Suprapubic skin (tissue), 4 donors: Measurements from ENCODE around the gene ITPR2. TPM values are rescaled to one million over a fixed set of nuclear protein-coding genes. Genes with fewer than 3 reads are reported as not detected.
"Not testable (repeated sequence)": the region's sequence is repeated elsewhere in the genome, so short reads cannot be mapped to it uniquely, and the experiment has no call there.

Experiments used
- DNase-seq, 2 donors: peaks; one replicate each; pipeline ENCODE4 v3.0.0-alpha.2; 2019; ENCODE audit warnings: low spot score in 2 of 2
- H3K27ac ChIP-seq: fragments of 200-600 bp; sonication (generic); one replicate; pipeline ENCODE4 v1.5.1; 2019
- H3K27me3 ChIP-seq: fragments of 200-600 bp; sonication (generic); one replicate; pipeline ENCODE4 v1.5.1; 2019
- H3K36me3 ChIP-seq: fragments of 200-600 bp; sonication (generic); one replicate; pipeline ENCODE4 v1.5.1; 2019
- H3K4me1 ChIP-seq: fragments of 200-600 bp; sonication (generic); one replicate; pipeline ENCODE4 v1.5.1; 2019
- H3K4me3 ChIP-seq: fragments of 200-600 bp; sonication (generic); one replicate; pipeline ENCODE4 v1.5.1; 2019; ENCODE audit warnings: mild to moderate bottlenecking
- H3K9me3 ChIP-seq: fragments of 200-600 bp; sonication (generic); one replicate; pipeline ENCODE4 v1.5.1; 2019
- EP300 ChIP-seq: sonication (generic); formaldehyde crosslinking; IDR thresholded peaks from one replicate; pipeline ENCODE4 v1.6.1; 2017; ENCODE audit warnings: antibody characterized with exemption
- POLR2A ChIP-seq, 2 donors: fragments of 450-650 bp; IDR thresholded peaks; one replicate each; pipeline ENCODE4 v1.6.1; 2017; ENCODE audit warnings: antibody characterized with exemption in 2 of 2, mild to moderate bottlenecking in 2 of 2, moderate library complexity in 2 of 2
- POLR2AphosphoS5 ChIP-seq, 3 donors: sonication (generic); formaldehyde crosslinking; IDR thresholded peaks; one replicate each; pipeline ENCODE4 v1.6.1; 2017; ENCODE audit warnings: antibody characterized with exemption in 3 of 3
- WGBS: methylation state at CpG from one replicate; pipeline ENCODE4 v1.1.5; 2018; 5-methylcytosine and 5-hydroxymethylcytosine counted together
- total RNA-seq, 4 donors: library from RNA; depleted of rRNA; stranded (reverse); fragments of >200 nt; gene quantifications; one replicate each; pipeline ENCODE4 v1.1.0, GENCODE V29; 2016
- TF ChIP-seq, protein P1 (sequence below), 2 donors: fragments of 200-600 bp in 1 of 2; fragments of 450-650 bp in 1 of 2; sonication (generic) in 1 of 2; IDR thresholded peaks; one replicate each; pipeline ENCODE4 v1.5.1; 2016 to 2019; ENCODE audit warnings: antibody characterized with exemption in 2 of 2, mild to moderate bottlenecking in 1 of 2, moderate library complexity in 1 of 2

ITPR2 gene
- total RNA-seq, 4 donors from 2014 or later, result 59.6 to 159 (median 72.1) TPM

DNA sequence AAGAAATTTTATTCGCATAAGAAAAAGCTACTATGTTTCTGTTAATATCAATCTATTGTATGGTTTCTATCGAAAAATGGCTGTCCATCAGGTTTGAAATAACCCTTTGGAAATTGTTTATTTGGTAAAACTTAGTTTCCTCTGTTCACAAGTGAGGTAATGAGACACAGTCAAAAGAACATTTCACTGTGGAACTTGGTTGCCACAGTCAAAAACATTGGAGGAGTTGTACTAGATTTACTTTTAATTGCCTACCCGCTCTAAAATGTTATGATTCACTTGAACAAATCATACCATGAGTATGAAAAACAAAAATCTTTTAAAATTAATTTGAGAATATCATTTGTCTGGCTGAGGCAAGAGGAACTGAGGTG lies 46.5 kb downstream of the ITPR2 start:
- no peak for DNase-seq
- peaks cover 40% of the 10 kb centered on the region for H3K4me1 ChIP-seq
- 87% methylated on average over 3 of the region's 3 CpGs for WGBS
- H3K27me3 ChIP-seq, result no peaks in the 10 kb centered on the region
- H3K27ac ChIP-seq, result peak overlapping the region; percentile 54
- no peak overlapping the region for H3K4me3 ChIP-seq
- no peaks in the 10 kb centered on the region for H3K9me3 ChIP-seq
- H3K36me3 ChIP-seq, result no peaks in the 10 kb centered on the region
- no peak for TF ChIP-seq POLR2A (IDR thresholded peaks at IDR 0.05)
- TF ChIP-seq, protein P1, sequence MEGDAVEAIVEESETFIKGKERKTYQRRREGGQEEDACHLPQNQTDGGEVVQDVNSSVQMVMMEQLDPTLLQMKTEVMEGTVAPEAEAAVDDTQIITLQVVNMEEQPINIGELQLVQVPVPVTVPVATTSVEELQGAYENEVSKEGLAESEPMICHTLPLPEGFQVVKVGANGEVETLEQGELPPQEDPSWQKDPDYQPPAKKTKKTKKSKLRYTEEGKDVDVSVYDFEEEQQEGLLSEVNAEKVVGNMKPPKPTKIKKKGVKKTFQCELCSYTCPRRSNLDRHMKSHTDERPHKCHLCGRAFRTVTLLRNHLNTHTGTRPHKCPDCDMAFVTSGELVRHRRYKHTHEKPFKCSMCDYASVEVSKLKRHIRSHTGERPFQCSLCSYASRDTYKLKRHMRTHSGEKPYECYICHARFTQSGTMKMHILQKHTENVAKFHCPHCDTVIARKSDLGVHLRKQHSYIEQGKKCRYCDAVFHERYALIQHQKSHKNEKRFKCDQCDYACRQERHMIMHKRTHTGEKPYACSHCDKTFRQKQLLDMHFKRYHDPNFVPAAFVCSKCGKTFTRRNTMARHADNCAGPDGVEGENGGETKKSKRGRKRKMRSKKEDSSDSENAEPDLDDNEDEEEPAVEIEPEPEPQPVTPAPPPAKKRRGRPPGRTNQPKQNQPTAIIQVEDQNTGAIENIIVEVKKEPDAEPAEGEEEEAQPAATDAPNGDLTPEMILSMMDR (IDR thresholded peaks at IDR 0.05), result no peak
- no peak for TF ChIP-seq POLR2AphosphoS5 (IDR thresholded peaks at IDR 0.05)
- no peak for TF ChIP-seq EP300

DNA sequence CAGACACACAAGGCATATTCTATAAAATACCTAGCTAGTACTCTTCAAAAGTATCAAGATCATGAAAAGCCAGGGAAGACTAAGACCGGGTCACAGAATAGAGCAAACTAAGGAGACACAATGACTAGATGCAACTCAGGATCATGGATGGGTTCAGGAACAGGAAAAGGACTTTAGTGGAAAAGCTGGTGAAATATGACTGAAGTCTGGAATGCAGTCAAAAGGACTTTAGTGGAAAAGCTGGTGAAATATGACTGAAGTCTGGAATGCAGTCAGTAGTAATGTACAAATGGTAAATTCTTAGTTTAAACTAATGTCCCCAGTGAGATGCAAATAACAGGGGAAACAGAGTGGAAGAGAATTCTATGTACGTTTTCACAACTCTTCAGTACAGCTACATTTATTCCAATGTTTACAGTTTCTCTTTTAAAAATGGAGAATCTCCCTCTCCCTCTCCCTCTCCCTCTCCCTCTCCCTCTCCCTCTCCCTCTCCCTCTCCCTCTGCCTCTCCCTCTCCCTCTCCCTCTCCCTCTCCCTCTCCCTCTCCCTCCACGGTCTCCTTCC lies 49.1 kb downstream of the ITPR2 start:
- not testable (repeated sequence) for H3K36me3 ChIP-seq, H3K27me3 ChIP-seq, H3K9me3 ChIP-seq, H3K27ac ChIP-seq, H3K4me3 ChIP-seq, DNase-seq
- 74% methylated on average over 3 of the region's 3 CpGs for WGBS
- H3K4me1 ChIP-seq, result peaks cover 28% of the 10 kb centered on the region

DNA sequence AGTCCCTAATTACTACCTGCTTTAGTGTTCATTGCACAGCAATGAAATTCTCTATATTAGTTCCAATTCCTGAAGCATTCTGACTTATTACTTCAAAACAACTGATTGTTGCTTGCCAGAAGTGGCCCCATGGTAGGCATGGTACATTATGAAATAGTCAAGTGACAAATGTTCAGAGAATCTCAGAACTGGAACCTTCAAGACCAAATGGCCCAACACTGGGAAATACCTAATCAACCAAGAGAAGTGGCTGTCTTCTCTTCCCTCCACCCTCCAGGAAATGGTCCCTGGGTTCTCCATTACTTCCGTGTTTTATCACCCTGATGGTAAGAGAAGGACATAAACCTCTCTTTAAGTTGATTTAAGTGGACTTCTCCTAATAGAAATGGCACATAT lies 49.9 kb downstream of the ITPR2 start:
- no peak for DNase-seq
- Histone ChIP-seq H3K4me1 (peaks cover 23% of the 10 kb centered on the region), H3K36me3 (no peaks in the 10 kb centered on the region), H3K27ac (peak overlapping the region; percentile 24), H3K27me3 (no peaks in the 10 kb centered on the region), H3K4me3 (no peak overlapping the region), H3K9me3 (peaks cover 1% of the 10 kb centered on the region)
- WGBS, result 92% methylated on average over 1 of the region's 1 CpG
- TF ChIP-seq EP300 (no peak), POLR2AphosphoS5 (IDR thresholded peaks at IDR 0.05) (no peak), POLR2A (IDR thresholded peaks at IDR 0.05) (no peak)
- TF ChIP-seq, protein P1 (IDR thresholded peaks at IDR 0.05), result no peak

DNA sequence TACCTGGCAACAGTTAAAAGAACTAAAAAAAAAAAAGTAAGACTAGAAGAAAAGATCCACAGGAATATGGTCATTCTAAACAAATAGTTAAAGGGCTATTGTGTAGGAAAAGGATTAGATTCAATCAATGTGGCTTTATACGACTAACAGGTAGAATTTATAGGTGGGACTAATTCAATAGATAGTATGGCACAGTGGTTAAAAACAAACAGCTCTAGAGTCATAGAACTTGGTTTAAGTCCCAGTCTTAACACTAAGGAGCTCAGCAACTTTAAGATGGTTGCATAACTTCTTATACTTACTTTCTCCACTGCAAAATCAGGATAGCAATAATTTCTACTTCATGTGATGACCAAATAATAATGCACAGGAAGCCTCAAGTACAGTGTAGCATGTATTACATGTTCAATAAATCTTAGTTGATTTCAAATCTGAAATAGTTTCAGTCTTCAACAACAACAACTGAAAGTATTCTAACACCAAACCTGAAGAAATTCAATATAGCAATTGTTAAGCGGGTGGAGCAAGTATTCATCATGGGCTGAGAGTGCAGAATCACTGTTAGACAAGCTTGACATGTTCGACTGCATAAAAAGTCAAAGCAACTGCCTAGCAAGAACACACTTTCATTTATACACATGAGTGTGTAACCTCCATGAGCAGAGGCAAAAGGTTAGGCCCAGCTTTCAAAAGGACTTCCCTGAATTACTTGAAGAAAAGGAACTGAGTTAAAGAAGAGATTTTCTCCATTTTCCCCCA lies 50.4 kb downstream of the ITPR2 start:
- Histone ChIP-seq H3K36me3 (no peaks in the 10 kb centered on the region), H3K4me3 (no peak overlapping the region), H3K27me3 (no peaks in the 10 kb centered on the region), H3K9me3 (peaks cover 7% of the 10 kb centered on the region), H3K27ac (peak overlapping the region; percentile 24), H3K4me1 (peaks cover 22% of the 10 kb centered on the region)
- no peak for DNase-seq
- WGBS, result 78% methylated on average over 3 of the region's 3 CpGs
- TF ChIP-seq POLR2AphosphoS5 (IDR thresholded peaks at IDR 0.05), result no peak

DNA sequence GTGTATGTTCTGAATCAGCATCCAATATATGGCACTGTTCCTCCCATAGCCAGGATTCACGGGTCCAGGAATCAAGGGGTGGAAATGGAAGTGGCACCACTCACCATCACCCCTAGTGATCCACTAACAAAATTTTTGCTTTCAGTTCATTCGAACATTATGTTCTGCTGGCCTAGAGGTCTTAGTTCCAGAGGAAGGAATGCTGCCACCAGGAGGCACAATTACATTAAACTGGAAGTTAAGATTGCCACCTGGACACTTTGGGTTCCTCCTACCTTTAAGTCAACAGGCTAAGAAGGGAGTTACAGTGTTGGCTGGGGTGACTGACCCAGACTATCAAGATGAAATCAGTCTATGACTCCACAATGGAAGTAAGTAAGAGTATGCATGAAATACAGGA lies 52.3 kb downstream of the ITPR2 start:
- 85% methylated on average over 2 of the region's 2 CpGs for WGBS
- not testable (repeated sequence) for H3K27ac ChIP-seq

DNA sequence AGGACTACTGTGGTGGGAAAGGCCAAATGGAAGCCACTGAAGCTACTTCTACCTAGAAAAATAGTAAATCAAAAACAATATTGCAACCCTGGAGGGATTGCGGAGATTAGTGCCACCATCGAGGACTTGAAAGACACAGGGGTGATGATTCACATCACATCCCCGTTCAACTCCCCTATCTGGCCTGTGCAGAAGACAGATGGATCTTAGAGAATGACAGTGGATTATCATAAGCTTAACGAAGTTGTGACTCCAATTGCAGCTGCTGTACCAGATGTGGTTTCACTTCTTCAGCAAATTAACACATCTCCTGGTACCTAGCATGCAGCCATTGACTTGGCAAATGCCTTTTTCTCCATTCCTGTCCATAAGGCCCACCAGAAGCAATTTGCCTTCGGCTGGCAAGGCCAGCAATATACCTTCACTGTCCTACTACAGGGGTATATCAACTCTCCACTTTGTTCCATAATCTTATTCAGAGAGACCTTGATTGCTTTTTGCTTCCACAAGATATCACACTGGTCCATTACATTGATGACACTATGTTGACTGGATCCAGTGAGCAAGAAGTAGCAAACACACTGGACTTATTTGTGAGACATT lies 54.7 kb downstream of the ITPR2 start:
- not testable (repeated sequence) for H3K36me3 ChIP-seq, DNase-seq, H3K4me3 ChIP-seq, H3K27me3 ChIP-seq, H3K27ac ChIP-seq
- H3K4me1 ChIP-seq, result peaks cover 12% of the 10 kb centered on the region
- 94% methylated on average over 5 of the region's 5 CpGs for WGBS
- peaks cover 18% of the 10 kb centered on the region for H3K9me3 ChIP-seq

More for the DNA sequence above, 52.3 kb downstream of the ITPR2 start:
- H3K9me3 ChIP-seq, result peaks cover 18% of the 10 kb centered on the region
- not testable (repeated sequence) for H3K4me3 ChIP-seq, H3K36me3 ChIP-seq, H3K4me1 ChIP-seq, DNase-seq, H3K27me3 ChIP-seq

DNA sequence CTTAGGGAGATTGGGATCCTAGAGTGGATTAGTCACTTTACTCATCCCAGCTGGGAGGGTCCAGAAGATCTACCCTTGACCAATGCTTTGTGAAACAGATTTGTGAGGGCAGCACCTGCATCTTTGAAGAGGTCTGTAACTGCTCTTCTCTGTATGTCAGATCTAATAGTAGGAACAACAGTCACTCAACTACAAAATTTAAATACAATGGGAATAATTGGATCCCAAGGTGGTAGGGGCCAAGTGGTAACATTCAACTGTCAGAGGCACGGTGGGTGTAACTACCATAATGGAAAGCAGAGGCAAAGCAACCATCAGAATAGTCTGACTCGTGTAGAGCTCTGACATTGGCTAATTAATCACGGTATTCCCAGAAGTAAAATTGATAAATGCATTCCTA lies 55.8 kb downstream of the ITPR2 start:
- Histone ChIP-seq H3K9me3 (peaks cover 18% of the 10 kb centered on the region), H3K27ac (no peak overlapping the region), H3K4me3 (no peak overlapping the region), H3K4me1 (peaks cover 3% of the 10 kb centered on the region), H3K27me3 (no peaks in the 10 kb centered on the region), H3K36me3 (peaks cover 6% of the 10 kb centered on the region)
- TF ChIP-seq, protein P1 (IDR thresholded peaks at IDR 0.05), result no peak
- TF ChIP-seq POLR2A (IDR thresholded peaks at IDR 0.05), result no peak
- no peak for TF ChIP-seq EP300
- no peak for TF ChIP-seq POLR2AphosphoS5 (IDR thresholded peaks at IDR 0.05)
- DNase-seq, result no peak
- WGBS, result 96% methylated on average over 3 of the region's 3 CpGs

DNA sequence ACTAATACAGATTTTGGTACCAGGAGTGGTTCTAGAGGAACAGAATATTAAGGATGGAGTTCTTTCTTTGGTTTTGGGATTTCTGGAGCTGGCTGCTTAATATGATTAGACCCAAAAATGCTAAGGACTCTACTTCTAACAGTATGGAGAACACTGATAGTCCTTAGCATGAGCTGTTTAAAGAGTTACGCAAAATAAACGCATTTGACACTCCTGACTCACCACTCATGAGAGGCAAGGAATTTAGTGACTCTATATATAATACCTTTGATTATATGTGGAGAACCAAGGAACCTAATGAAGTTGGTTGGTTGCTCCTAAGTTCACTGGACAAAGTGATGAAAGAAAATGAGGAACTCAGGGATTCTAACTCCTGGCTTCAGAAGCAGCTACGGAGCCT lies 57.0 kb downstream of the ITPR2 start:
- not testable (repeated sequence) for H3K36me3 ChIP-seq, H3K27ac ChIP-seq, H3K27me3 ChIP-seq, H3K4me3 ChIP-seq, DNase-seq, H3K4me1 ChIP-seq
- WGBS, result 86% methylated on average over 3 of the region's 3 CpGs
- peaks cover 18% of the 10 kb centered on the region for H3K9me3 ChIP-seq
